ENCODE results near the gene PTPRH. TPM values are rescaled to one million over a fixed set of nuclear protein-coding genes. Genes with fewer than 3 reads are reported as not detected.

PTPRH gene
- total and polyA plus RNA-seq, 9 of the 15 experiments (the other 6 are each of a cell fraction or from before 2014, with no cell fraction given) = 0.87 to 34.3 (median 22.7) TPM

DNA sequence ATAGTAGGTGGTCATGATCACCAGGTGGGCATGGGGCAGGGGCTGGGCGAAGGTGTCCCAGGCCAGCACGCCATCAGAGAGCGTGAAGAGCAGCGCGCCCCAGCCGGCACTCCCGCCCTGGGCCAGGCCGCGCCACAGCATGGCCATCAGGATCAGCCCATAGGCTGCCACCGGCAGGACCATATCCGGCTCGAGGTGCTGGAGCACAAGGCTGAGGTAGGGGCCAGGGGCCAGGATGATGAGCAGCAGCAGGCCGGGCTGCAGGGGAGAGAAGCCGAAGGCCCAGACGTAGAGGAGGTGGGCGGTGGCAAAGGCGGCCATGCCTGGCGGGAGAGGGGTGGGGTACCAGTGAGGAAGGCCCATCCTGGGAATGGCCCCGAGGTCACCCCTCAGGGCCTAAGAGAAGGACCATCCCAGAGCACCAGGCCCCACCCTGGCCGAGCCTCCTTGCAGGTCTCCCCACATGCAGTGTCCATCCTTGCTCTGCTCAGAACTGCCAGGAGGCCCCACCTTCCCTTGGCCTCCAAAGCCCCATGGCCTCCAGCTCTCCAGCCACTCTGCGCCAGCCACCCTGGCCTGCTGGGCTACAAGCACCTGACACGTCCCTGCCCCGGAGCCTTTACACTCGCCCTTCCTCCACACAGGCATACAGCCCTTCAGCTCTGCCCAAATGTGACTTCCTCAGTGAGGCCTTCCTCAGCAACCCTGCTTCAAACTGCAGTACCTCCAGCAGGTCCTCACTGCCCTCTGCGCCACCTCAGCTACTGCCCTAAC is 18.1 kb upstream of the PTPRH start (continued):
- peak; percentile 16; the same call in 1 of the 2 replicates for TF ChIP-seq RBFOX2 (IDR thresholded peaks at IDR 0.05; ENCODE audit: low read depth, low read length)
- TF ChIP-seq NR3C1 (CRISPR knock-in tag; IDR thresholded peaks at IDR 0.05) = 0 out of 2 replicates have a peak, but pooled peaks have one; percentile 40
- no peak for TF ChIP-seq TGIF2 (CRISPR knock-in tag; IDR thresholded peaks at IDR 0.05)
- TF ChIP-seq, protein P1, sequence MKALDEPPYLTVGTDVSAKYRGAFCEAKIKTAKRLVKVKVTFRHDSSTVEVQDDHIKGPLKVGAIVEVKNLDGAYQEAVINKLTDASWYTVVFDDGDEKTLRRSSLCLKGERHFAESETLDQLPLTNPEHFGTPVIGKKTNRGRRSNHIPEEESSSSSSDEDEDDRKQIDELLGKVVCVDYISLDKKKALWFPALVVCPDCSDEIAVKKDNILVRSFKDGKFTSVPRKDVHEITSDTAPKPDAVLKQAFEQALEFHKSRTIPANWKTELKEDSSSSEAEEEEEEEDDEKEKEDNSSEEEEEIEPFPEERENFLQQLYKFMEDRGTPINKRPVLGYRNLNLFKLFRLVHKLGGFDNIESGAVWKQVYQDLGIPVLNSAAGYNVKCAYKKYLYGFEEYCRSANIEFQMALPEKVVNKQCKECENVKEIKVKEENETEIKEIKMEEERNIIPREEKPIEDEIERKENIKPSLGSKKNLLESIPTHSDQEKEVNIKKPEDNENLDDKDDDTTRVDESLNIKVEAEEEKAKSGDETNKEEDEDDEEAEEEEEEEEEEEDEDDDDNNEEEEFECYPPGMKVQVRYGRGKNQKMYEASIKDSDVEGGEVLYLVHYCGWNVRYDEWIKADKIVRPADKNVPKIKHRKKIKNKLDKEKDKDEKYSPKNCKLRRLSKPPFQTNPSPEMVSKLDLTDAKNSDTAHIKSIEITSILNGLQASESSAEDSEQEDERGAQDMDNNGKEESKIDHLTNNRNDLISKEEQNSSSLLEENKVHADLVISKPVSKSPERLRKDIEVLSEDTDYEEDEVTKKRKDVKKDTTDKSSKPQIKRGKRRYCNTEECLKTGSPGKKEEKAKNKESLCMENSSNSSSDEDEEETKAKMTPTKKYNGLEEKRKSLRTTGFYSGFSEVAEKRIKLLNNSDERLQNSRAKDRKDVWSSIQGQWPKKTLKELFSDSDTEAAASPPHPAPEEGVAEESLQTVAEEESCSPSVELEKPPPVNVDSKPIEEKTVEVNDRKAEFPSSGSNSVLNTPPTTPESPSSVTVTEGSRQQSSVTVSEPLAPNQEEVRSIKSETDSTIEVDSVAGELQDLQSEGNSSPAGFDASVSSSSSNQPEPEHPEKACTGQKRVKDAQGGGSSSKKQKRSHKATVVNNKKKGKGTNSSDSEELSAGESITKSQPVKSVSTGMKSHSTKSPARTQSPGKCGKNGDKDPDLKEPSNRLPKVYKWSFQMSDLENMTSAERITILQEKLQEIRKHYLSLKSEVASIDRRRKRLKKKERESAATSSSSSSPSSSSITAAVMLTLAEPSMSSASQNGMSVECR (CRISPR knock-in tag; IDR thresholded peaks at IDR 0.05) = 0 out of 2 replicates have a peak, but pooled peaks have one; percentile 22
- TF ChIP-seq NELFE (IDR thresholded peaks at IDR 0.05; ENCODE audit: insufficient read depth, insufficient read length) = no peak
- TF ChIP-seq, protein P2, sequence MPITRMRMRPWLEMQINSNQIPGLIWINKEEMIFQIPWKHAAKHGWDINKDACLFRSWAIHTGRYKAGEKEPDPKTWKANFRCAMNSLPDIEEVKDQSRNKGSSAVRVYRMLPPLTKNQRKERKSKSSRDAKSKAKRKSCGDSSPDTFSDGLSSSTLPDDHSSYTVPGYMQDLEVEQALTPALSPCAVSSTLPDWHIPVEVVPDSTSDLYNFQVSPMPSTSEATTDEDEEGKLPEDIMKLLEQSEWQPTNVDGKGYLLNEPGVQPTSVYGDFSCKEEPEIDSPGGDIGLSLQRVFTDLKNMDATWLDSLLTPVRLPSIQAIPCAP (CRISPR knock-in tag; IDR thresholded peaks at IDR 0.05; ENCODE audit: borderline replicate concordance) = no peak
- TF ChIP-seq ILF3 (IDR thresholded peaks at IDR 0.05; ENCODE audit: borderline replicate concordance) = no peak

Data from K562 (cell line).